ENCODE results near the gene TBATA. TPM values are rescaled to one million over a fixed set of nuclear protein-coding genes. Genes with fewer than 3 reads are reported as not detected.

The TBATA gene
- total and polyA plus RNA-seq, 2 of the 8 experiments (the other 6 are each of a cell fraction or from before 2014, with no cell fraction given) = not detected

- no peak for TF ChIP-seq HDAC6 (IDR thresholded peaks at IDR 0.05; ENCODE audit: low read depth, low read length)
- no peak for TF ChIP-seq TCF12 (IDR thresholded peaks at IDR 0.05; ENCODE audit: low read depth, low read length)
- TF ChIP-seq EP300 (IDR thresholded peaks at IDR 0.05; ENCODE audit: borderline replicate concordance in 1 of 2, low read depth in 2 of 2, low read length in 2 of 2) = no peak
- no peak for TF ChIP-seq TAF1 (IDR thresholded peaks at IDR 0.05; ENCODE audit: low read depth, low read length)
- TF ChIP-seq RAD21 (IDR thresholded peaks at IDR 0.05 in 1 of 2, conservative IDR thresholded peaks at IDR 0.05 in 1 of 2; ENCODE audit: low read depth in 2 of 2, low read length in 2 of 2) = no peak
- TF ChIP-seq TAF7 (optimal IDR thresholded peaks at IDR 0.05; ENCODE audit: borderline replicate concordance, low read depth, low read length) = no peak
- TF ChIP-seq RFX5 (IDR thresholded peaks at IDR 0.05; ENCODE audit: borderline replicate concordance, low read depth, low read length) = no peak
These were observed 22.4 kb upstream of the TBATA start (continued) for GRCh38 chr10:70807556-70807955.

Data from H1 (cell line).